K562 (cell line): ENCODE results near the gene DTNBP1. TPM values are rescaled to one million over a fixed set of nuclear protein-coding genes. Genes with fewer than 3 reads are reported as not detected.

Experiments
- FOXK2 ChIP-seq, 2 experiments: fragments of 450-650 bp; IDR thresholded peaks in 1 of 2; conservative IDR thresholded peaks in 1 of 2; 2 replicates each; pipeline ENCODE4 v1.6.1; 2016; ENCODE audit warnings: low read depth in 2 of 2, mild to moderate bottlenecking in 1 of 2
- KHSRP ChIP-seq: fragments of 450-650 bp; IDR thresholded peaks from 2 replicates; pipeline ENCODE4 v1.6.1; 2017
- OTX1 ChIP-seq: fragments of 450-650 bp; formaldehyde crosslinking; IDR thresholded peaks from 2 replicates; pipeline ENCODE4 v1.4.0; 2022; ENCODE audit warnings: mild to moderate bottlenecking
- SIN3B ChIP-seq: fragments of 450-650 bp; IDR thresholded peaks from 2 replicates; pipeline ENCODE4 v1.6.1; 2017; ENCODE audit warnings: low read depth, mild to moderate bottlenecking, moderate library complexity
- STAG1 ChIP-seq: sonication (generic); formaldehyde crosslinking; IDR thresholded peaks from 2 replicates; pipeline ENCODE4 v1.5.0; 2020; ENCODE audit warnings: missing genetic modification reagents, borderline replicate concordance
- TAF9B ChIP-seq: fragments of 450-650 bp; IDR thresholded peaks from 2 replicates; pipeline ENCODE4 v1.6.1; 2018; ENCODE audit warnings: mild to moderate bottlenecking; ENCODE audit not compliant: partially characterized antibody
- ZNF174 ChIP-seq: fragments of 250-450 bp; sonication (Bioruptor Pico); IDR thresholded peaks from 2 replicates; pipeline ENCODE4 v1.4.0; 2020; ENCODE audit warnings: mild to moderate bottlenecking
- ZNF830 ChIP-seq: fragments of 250-450 bp; sonication (Bioruptor Pico); IDR thresholded peaks from 2 replicates; pipeline ENCODE4 v1.5.0; 2021; ENCODE audit warnings: mild to moderate bottlenecking
- polyA plus RNA-seq, 8 experiments: library from polyadenylated mRNA; depleted of rRNA in 4 of 8; stranded (reverse) in 5 of 8; unstranded in 3 of 8; fragments of >200 nt; fragmentation: Nextera tagmentation in 2 of 8; fragmentation: Illumina TruSeq in 1 of 8; extraction: Ambion mirVana in 2 of 8; extraction: Trizol in 1 of 8; gene quantifications; 2 replicates each; pipeline versions ENCODE4 v1.2.1 to v1.2.3, GENCODE V29; 2011 to 2014; ENCODE audit warnings: inconsistent platforms in 1 of 8, missing spikeins in 1 of 8
- total RNA-seq, 7 experiments: library from RNA; depleted of rRNA in 6 of 7; stranded (reverse); fragments of >200 nt in 6 of 7; fragmentation: Illumina TruSeq in 2 of 7; extraction: Trizol in 2 of 7; gene quantifications; 2 replicates each; pipeline versions ENCODE4 v1.2.1 to v1.2.3, GENCODE V29; 2011 to 2021; ENCODE audit warnings: low replicate concordance in 1 of 7
- TF ChIP-seq, protein P1 (sequence below), 2 experiments: fragments of 200-800 bp in 1 of 2; sonication (Bioruptor generic) in 1 of 2; sonication (generic) in 1 of 2; formaldehyde crosslinking in 1 of 2; IDR thresholded peaks in 1 of 2; conservative IDR thresholded peaks in 1 of 2; 2 replicates each; pipeline versions ENCODE4 v1.5.0 to v1.6.1; 2016 to 2020; ENCODE audit warnings: missing compliant biosample characterization in 1 of 2, missing genetic modification characterization in 1 of 2, missing genetic modification reagents in 1 of 2
- TF ChIP-seq, protein P2 (sequence below): fragments of 200-600 bp; sonication (generic); IDR thresholded peaks from one replicate; pipeline ENCODE4 v1.6.1; 2012; ENCODE audit warnings: mild to moderate bottlenecking, low read depth, low read length, inconsistent platforms
- TF ChIP-seq, protein P3 (sequence below): fragments of 250-450 bp; sonication (Bioruptor Pico); IDR thresholded peaks from 2 replicates; pipeline ENCODE4 v1.5.0; 2021
- TF ChIP-seq, protein P4 (sequence below): sonication (generic); formaldehyde crosslinking; IDR thresholded peaks from 2 replicates; pipeline ENCODE4 v1.8.1; 2022; ENCODE audit warnings: missing genetic modification reagents

Gene DTNBP1
- total and polyA plus RNA-seq, 9 of the 15 experiments (the other 6 are each of a cell fraction or from before 2014, with no cell fraction given): 16.7 to 54.5 (median 21.4) TPM

DNA sequence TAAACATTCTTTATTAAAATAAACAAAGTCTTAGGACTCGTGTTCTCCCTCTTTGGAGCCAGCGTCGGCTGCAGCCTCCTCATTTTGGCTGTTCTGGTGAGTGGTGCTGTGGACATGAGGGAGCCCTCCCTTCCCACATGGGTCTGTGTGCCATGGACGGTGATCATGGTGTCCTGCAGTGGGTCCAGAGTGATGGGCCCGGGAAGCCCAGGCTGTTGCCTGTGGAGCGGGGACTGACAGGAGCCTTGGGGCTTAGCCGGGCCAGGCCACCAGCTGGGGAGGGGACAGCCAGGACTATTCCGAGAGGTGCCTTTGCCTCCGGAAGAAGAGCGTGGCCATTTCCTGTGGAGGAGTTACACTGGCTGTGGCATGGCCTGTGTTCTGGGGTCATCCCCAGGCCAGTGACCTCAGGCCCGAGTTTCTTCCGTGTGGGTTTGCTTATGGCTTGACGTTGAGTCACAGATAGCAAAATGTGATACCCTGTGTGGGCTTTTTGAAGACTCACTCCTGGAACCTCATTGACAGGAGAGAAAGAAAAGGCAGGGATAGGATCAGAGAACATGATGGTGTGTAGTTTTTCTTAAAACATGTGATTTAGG, 153.4 kb downstream of the DTNBP1 start (continued):
- TF ChIP-seq, protein P1, sequence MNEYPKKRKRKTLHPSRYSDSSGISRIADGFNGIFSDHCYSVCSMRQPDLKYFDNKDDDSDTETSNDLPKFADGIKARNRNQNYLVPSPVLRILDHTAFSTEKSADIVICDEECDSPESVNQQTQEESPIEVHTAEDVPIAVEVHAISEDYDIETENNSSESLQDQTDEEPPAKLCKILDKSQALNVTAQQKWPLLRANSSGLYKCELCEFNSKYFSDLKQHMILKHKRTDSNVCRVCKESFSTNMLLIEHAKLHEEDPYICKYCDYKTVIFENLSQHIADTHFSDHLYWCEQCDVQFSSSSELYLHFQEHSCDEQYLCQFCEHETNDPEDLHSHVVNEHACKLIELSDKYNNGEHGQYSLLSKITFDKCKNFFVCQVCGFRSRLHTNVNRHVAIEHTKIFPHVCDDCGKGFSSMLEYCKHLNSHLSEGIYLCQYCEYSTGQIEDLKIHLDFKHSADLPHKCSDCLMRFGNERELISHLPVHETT (CRISPR knock-in tag; conservative IDR thresholded peaks at IDR 0.05 in 1 of 2, IDR thresholded peaks at IDR 0.05 in 1 of 2): peak in 1 of 2 experiments; percentile 89; a peak in 2 of 4 replicates
- TF ChIP-seq, protein P2, sequence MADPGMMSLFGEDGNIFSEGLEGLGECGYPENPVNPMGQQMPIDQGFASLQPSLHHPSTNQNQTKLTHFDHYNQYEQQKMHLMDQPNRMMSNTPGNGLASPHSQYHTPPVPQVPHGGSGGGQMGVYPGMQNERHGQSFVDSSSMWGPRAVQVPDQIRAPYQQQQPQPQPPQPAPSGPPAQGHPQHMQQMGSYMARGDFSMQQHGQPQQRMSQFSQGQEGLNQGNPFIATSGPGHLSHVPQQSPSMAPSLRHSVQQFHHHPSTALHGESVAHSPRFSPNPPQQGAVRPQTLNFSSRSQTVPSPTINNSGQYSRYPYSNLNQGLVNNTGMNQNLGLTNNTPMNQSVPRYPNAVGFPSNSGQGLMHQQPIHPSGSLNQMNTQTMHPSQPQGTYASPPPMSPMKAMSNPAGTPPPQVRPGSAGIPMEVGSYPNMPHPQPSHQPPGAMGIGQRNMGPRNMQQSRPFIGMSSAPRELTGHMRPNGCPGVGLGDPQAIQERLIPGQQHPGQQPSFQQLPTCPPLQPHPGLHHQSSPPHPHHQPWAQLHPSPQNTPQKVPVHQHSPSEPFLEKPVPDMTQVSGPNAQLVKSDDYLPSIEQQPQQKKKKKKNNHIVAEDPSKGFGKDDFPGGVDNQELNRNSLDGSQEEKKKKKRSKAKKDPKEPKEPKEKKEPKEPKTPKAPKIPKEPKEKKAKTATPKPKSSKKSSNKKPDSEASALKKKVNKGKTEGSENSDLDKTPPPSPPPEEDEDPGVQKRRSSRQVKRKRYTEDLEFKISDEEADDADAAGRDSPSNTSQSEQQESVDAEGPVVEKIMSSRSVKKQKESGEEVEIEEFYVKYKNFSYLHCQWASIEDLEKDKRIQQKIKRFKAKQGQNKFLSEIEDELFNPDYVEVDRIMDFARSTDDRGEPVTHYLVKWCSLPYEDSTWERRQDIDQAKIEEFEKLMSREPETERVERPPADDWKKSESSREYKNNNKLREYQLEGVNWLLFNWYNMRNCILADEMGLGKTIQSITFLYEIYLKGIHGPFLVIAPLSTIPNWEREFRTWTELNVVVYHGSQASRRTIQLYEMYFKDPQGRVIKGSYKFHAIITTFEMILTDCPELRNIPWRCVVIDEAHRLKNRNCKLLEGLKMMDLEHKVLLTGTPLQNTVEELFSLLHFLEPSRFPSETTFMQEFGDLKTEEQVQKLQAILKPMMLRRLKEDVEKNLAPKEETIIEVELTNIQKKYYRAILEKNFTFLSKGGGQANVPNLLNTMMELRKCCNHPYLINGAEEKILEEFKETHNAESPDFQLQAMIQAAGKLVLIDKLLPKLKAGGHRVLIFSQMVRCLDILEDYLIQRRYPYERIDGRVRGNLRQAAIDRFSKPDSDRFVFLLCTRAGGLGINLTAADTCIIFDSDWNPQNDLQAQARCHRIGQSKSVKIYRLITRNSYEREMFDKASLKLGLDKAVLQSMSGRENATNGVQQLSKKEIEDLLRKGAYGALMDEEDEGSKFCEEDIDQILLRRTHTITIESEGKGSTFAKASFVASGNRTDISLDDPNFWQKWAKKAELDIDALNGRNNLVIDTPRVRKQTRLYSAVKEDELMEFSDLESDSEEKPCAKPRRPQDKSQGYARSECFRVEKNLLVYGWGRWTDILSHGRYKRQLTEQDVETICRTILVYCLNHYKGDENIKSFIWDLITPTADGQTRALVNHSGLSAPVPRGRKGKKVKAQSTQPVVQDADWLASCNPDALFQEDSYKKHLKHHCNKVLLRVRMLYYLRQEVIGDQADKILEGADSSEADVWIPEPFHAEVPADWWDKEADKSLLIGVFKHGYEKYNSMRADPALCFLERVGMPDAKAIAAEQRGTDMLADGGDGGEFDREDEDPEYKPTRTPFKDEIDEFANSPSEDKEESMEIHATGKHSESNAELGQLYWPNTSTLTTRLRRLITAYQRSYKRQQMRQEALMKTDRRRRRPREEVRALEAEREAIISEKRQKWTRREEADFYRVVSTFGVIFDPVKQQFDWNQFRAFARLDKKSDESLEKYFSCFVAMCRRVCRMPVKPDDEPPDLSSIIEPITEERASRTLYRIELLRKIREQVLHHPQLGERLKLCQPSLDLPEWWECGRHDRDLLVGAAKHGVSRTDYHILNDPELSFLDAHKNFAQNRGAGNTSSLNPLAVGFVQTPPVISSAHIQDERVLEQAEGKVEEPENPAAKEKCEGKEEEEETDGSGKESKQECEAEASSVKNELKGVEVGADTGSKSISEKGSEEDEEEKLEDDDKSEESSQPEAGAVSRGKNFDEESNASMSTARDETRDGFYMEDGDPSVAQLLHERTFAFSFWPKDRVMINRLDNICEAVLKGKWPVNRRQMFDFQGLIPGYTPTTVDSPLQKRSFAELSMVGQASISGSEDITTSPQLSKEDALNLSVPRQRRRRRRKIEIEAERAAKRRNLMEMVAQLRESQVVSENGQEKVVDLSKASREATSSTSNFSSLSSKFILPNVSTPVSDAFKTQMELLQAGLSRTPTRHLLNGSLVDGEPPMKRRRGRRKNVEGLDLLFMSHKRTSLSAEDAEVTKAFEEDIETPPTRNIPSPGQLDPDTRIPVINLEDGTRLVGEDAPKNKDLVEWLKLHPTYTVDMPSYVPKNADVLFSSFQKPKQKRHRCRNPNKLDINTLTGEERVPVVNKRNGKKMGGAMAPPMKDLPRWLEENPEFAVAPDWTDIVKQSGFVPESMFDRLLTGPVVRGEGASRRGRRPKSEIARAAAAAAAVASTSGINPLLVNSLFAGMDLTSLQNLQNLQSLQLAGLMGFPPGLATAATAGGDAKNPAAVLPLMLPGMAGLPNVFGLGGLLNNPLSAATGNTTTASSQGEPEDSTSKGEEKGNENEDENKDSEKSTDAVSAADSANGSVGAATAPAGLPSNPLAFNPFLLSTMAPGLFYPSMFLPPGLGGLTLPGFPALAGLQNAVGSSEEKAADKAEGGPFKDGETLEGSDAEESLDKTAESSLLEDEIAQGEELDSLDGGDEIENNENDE: no peak
- TF ChIP-seq ZNF830 (CRISPR knock-in tag) (no peak), ZNF174 (no peak), OTX1 (CRISPR knock-in tag) (no peak), TAF9B (no peak), STAG1 (CRISPR knock-in tag) (no peak), FOXK2 (conservative IDR thresholded peaks at IDR 0.05 in 1 of 2, IDR thresholded peaks at IDR 0.05 in 1 of 2; ENCODE audit: low read depth in 2 of 2) (no peak), KHSRP (no peak), SIN3B (no peak)
- TF ChIP-seq, protein P3, sequence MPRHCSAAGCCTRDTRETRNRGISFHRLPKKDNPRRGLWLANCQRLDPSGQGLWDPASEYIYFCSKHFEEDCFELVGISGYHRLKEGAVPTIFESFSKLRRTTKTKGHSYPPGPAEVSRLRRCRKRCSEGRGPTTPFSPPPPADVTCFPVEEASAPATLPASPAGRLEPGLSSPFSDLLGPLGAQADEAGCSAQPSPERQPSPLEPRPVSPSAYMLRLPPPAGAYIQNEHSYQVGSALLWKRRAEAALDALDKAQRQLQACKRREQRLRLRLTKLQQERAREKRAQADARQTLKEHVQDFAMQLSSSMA (CRISPR knock-in tag): no peak
- TF ChIP-seq, protein P4, sequence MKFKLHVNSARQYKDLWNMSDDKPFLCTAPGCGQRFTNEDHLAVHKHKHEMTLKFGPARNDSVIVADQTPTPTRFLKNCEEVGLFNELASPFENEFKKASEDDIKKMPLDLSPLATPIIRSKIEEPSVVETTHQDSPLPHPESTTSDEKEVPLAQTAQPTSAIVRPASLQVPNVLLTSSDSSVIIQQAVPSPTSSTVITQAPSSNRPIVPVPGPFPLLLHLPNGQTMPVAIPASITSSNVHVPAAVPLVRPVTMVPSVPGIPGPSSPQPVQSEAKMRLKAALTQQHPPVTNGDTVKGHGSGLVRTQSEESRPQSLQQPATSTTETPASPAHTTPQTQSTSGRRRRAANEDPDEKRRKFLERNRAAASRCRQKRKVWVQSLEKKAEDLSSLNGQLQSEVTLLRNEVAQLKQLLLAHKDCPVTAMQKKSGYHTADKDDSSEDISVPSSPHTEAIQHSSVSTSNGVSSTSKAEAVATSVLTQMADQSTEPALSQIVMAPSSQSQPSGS (CRISPR knock-in tag): no peak
